ENCODE data around the gene SLC2A13. TPM values are rescaled to one million over a fixed set of nuclear protein-coding genes. Genes with fewer than 3 reads are reported as not detected.

The SLC2A13 gene
- total and polyA plus RNA-seq, 2 donors (not counting 3 experiments of a cell fraction or from before 2014, with no cell fraction given): 1.2 to 4.9 TPM

DNA sequence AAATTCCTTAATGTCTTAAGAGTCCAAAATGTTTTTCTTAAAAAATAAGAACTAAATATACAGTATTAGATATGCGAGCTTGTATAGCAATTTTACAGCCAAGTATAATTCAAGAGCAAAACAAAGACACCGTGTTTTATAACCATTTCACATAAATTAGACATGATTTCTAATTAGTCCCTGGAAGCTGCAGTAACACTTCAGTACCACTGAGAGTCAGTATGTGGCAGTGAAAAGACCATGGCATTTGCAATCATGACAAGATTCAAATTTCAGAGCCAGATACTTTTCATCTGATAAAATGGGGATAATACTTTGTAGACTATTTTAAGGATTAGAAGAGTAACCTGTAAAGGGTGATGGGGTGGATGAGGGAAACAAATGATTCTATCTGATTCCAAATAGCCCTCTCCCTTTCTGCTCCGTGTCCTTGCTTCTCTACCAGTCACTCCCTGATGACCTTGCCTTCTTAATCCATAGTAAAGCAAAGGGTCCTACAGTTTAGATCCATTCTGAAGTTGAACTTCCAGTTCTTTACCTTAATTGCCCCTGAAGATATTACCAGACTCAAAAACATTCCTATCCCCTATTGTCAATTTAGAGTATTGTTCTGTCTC lies 340.8 kb downstream of the SLC2A13 start:
- no peaks in the 10 kb centered on the region for H3K9me1 ChIP-seq (replicated peaks; ENCODE audit: control insufficient read depth, extremely low read depth, insufficient read depth, low read length)
- DNase-seq (ENCODE audit: low read depth, low spot score): peak; percentile 52

More for the DNA sequence above, 340.8 kb downstream of the SLC2A13 start:
- no peaks in the 10 kb centered on the region for H3K27me3 ChIP-seq (ENCODE audit: control insufficient read depth in 2 of 2, insufficient read depth in 2 of 2, low read length in 2 of 2)
- H3K27ac ChIP-seq (ENCODE audit: insufficient read depth, low read depth, low read length): no peak overlapping the region
- no peak overlapping the region for H2AFZ ChIP-seq (ENCODE audit: low read depth, low read length)
- intact Hi-C loops (cut with micrococcal nuclease): loop anchor here (1.0 to 10.0 kb wide), 5 partner anchors 193 to 548 kb away; no protein-coding TSS in a partner anchor
- CTCF ChIA-PET: interaction anchor here (0.9 to 4.6 kb wide), 9 partner anchors 8 to 470 kb away, joined by 3 to 70 read pairs (median 3); partner anchors contain the start of gene SLC2A13
- peak; percentile 74 for FAIRE-seq
- no peak overlapping the region for H3K4me3 ChIP-seq (replicated peaks in 1 of 3; ENCODE audit: insufficient read depth in 1 of 3, low read depth in 1 of 3, low read length in 3 of 3)
- H3K36me3 ChIP-seq (ENCODE audit: control insufficient read depth in 2 of 2, extremely low read depth in 1 of 2, insufficient read depth in 2 of 2, low read length in 2 of 2): no peaks in the 10 kb centered on the region
- H3K4me1 ChIP-seq (ENCODE audit: control insufficient read depth, extremely low read depth, insufficient read depth, low read length): no peaks in the 10 kb centered on the region
- TF ChIP-seq GATA2 (IDR thresholded peaks at IDR 0.05; ENCODE audit: insufficient read depth, insufficient read length, low read depth, low read length) (no peak), POLR2A (IDR thresholded peaks at IDR 0.05; ENCODE audit: low read depth, low read length) (no peak), POLR2AphosphoS5 (IDR thresholded peaks at IDR 0.05; ENCODE audit: insufficient read depth, low read depth, low read length) (no peak), MAX (IDR thresholded peaks at IDR 0.05; ENCODE audit: insufficient read depth, insufficient read length) (no peak)
- TF ChIP-seq, protein P1, sequence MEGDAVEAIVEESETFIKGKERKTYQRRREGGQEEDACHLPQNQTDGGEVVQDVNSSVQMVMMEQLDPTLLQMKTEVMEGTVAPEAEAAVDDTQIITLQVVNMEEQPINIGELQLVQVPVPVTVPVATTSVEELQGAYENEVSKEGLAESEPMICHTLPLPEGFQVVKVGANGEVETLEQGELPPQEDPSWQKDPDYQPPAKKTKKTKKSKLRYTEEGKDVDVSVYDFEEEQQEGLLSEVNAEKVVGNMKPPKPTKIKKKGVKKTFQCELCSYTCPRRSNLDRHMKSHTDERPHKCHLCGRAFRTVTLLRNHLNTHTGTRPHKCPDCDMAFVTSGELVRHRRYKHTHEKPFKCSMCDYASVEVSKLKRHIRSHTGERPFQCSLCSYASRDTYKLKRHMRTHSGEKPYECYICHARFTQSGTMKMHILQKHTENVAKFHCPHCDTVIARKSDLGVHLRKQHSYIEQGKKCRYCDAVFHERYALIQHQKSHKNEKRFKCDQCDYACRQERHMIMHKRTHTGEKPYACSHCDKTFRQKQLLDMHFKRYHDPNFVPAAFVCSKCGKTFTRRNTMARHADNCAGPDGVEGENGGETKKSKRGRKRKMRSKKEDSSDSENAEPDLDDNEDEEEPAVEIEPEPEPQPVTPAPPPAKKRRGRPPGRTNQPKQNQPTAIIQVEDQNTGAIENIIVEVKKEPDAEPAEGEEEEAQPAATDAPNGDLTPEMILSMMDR (IDR thresholded peaks at IDR 0.05; ENCODE audit: extremely low read depth in 1 of 2, insufficient read depth in 1 of 2, low read depth in 1 of 2, low read length in 2 of 2): peak; percentile 59 to 64
- no TSS peak for BruUV-seq (replicated peaks)
- no peak overlapping the region for H3K9ac ChIP-seq (replicated peaks; ENCODE audit: extremely low read depth, insufficient read depth, low read length)
- no peaks in the 10 kb centered on the region for H4K20me1 ChIP-seq (replicated peaks; ENCODE audit: control insufficient read depth, extremely low read depth, insufficient read depth, low read length)
- no peak overlapping the region for H3K4me2 ChIP-seq (ENCODE audit: insufficient read depth, low read length)
- no peaks in the 10 kb centered on the region for H3K9me3 ChIP-seq (replicated peaks; ENCODE audit: control insufficient read depth, insufficient read depth, low read length)
- dilution Hi-C loops (cut with MboI; ENCODE audit: extremely low pct_ligation_motif_present, low sequenced_read_pairs): no loop called here
- no peaks in the 10 kb centered on the region for H3K79me2 ChIP-seq (ENCODE audit: control insufficient read depth, insufficient read depth, low read length)
- POLR2A ChIA-PET: no interaction called here
